Esophagus (tissue), 2 donors: Measurements from ENCODE around the gene C2CD2. TPM values are rescaled to one million over a fixed set of nuclear protein-coding genes. Genes with fewer than 3 reads are reported as not detected.

Experiments
- H3K27ac ChIP-seq, 2 donors: one replicate each; pipeline ENCODE4 v1.5.1; 2013; ENCODE audit warnings: low read depth in 2 of 2, mild to moderate bottlenecking in 2 of 2, inconsistent platforms in 1 of 2, low read length in 1 of 2, moderate library complexity in 1 of 2
- H3K27me3 ChIP-seq, 2 donors: one replicate each; pipeline ENCODE4 v1.6.1; 2013; ENCODE audit warnings: low read length in 2 of 2, control low read depth in 1 of 2, mild to moderate bottlenecking in 1 of 2; ENCODE audit not compliant: insufficient read depth in 2 of 2, control insufficient read depth in 1 of 2
- H3K36me3 ChIP-seq, 2 donors: one replicate each; pipeline ENCODE4 v1.6.1; 2013; ENCODE audit warnings: low read length in 1 of 2; ENCODE audit not compliant: control insufficient read depth in 2 of 2, insufficient read depth in 2 of 2
- H3K4me1 ChIP-seq, 2 donors: one replicate each; pipeline ENCODE4 v1.6.1; 2013; ENCODE audit warnings: low read length in 1 of 2; ENCODE audit not compliant: control insufficient read depth in 2 of 2, insufficient read depth in 2 of 2
- H3K4me3 ChIP-seq, 2 donors: one replicate each; pipeline ENCODE4 v1.5.1; 2013; ENCODE audit warnings: low read length in 2 of 2, mild to moderate bottlenecking in 2 of 2, low read depth in 1 of 2, moderate library complexity in 1 of 2
- H3K9me3 ChIP-seq, 2 donors: one replicate each; pipeline ENCODE4 v1.6.1; 2013; ENCODE audit warnings: mild to moderate bottlenecking in 2 of 2, low read depth in 1 of 2, low read length in 1 of 2, moderate library complexity in 1 of 2; ENCODE audit not compliant: control insufficient read depth in 2 of 2, insufficient read depth in 1 of 2
- WGBS, 2 donors: extraction: QIAGEN DNeasy Blood & Tissue Kit; methylation state at CpG; one replicate each; pipeline ENCODE4 v1.1.7; 2013; 5-methylcytosine and 5-hydroxymethylcytosine counted together
- polyA plus RNA-seq, 2 donors: library from polyadenylated mRNA; stranded (reverse); fragments of 200-250 nt; gene quantifications; one replicate each; pipeline ENCODE4 v1.2.3, GENCODE V29; 2013
- donor health status: healthy with polysubstance abuse.
- donor health status: Bipolar disorder and iron deficiency.

Gene C2CD2
- polyA plus RNA-seq, 2 donors, result 7.9 to 11.0 TPM

DNA sequence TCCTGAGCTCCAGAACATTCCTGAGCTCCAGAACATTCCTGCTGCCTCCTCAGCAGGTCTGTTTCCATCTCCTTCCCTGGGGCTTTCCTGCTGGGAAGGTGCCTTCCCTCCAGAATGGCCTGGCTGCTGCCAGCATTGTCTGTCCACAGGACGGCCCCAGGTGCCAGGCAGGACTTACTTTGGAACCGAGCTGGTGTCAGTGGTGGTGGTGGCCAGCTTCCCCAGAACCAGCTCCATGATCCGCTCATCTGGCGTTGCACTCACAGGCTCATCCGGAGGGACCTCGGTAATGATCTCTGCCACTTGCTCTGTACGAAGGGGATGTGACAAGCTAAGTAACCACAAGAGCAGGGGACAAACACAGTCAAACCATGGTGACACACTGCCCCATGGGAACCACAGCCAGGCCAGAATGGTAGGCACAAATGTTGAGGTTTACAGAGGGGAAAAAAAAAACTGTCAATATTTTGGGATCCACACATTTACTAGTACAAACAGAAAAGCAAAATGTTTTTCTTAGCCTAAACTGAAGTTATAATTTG is 116.0 kb downstream of the C2CD2 start:
- H3K4me3 ChIP-seq, result no peak overlapping the region
- H3K27ac ChIP-seq, result no peak overlapping the region
- WGBS, 2 donors, result 87 to 88% methylated on average over 7 of the region's 7 CpGs
- peaks cover 2 to 33% of the 10 kb centered on the region in 2 donors for H3K36me3 ChIP-seq
- no peaks in the 10 kb centered on the region for H3K9me3 ChIP-seq
- H3K27me3 ChIP-seq, result no peaks in the 10 kb centered on the region
- no peaks in the 10 kb centered on the region for H3K4me1 ChIP-seq

DNA sequence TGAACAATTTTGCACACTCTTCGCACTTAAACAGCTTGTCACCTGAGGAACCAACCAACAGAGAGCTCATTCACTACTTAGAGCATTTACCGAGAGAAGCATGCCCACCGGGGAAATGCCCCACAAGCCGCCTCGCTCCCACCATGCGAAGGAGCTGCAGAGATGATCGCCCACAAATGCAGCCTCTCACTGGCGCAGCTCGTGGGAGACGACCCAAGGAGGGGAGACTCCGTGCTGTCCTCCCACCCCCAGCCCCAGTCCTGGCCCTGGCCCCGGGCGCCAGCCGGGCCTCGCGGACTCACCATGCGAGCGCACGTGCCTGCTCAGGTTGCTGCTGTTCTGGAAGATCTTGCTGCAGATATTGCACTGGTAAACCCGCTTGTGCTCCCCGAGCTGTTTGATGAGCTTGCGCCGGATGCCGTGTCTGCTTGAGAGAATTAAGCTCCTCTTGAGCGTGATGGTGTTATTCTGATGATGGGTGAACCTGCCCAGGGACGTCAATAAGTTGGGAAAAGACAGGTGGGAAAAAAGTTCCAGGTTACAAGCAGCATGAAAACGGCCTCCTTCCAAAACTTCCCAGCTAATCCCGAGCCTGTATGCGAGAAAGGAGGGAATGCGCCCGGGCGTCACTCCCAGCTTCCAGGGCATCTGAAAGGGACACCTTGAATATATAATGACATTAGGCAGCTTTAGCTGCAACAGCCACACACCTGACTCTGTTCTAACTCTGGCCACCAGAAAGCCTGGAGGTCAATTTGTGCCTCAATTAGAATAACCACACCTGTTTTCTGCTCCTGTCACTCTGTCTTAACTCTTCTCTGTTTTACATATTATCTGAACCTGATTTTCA is 117.4 kb downstream of the C2CD2 start:
- H3K9me3 ChIP-seq, result peaks cover 0 to 2% of the 10 kb centered on the region in 2 donors
- no peaks in the 10 kb centered on the region for H3K27me3 ChIP-seq
- H3K4me1 ChIP-seq, result no peaks in the 10 kb centered on the region
- H3K27ac ChIP-seq, result no peak overlapping the region
- peaks cover 2 to 33% of the 10 kb centered on the region in 2 donors for H3K36me3 ChIP-seq
- WGBS, 2 donors, result 94% methylated on average over 32 of the region's 32 CpGs
- no peak overlapping the region for H3K4me3 ChIP-seq

DNA sequence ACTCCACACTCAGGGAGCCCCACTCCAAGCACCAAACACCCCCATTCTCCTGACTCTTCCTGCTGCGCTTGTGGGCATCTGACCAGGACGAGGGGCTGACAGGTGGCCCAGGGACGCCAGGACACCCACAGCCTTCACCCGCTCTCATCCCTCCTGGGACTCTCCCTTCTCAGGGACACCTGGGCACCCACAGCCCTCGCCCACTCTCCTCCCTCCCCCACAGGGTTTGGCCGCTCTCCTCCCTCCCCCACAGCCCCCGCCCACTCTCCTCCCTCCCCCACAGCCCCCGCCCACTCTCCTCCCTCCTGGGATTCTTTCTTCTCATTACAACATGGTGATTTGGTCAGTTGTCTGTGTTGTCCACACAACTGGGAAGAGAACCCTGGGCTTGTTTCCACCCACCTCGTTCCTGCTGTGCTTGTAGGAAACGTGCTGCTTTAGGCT is 118.1 kb downstream of the C2CD2 start:
- 77 to 84% methylated on average over 10 of the region's 10 CpGs for WGBS, 2 donors
- no peak overlapping the region for H3K4me3 ChIP-seq
- peaks cover 2 to 36% of the 10 kb centered on the region in 2 donors for H3K36me3 ChIP-seq
- H3K4me1 ChIP-seq, result no peaks in the 10 kb centered on the region
- H3K27ac ChIP-seq, result no peak overlapping the region
- H3K27me3 ChIP-seq, result no peaks in the 10 kb centered on the region
- H3K9me3 ChIP-seq, result peaks cover 0 to 2% of the 10 kb centered on the region in 2 donors

Other genes with a start within 250 kb of the C2CD2 start
- 10 to 100 TPM; 51.7 to 72.4 TPM for gene RIPK4, start 187.0 kb downstream of the C2CD2 start, polyA plus RNA-seq
- gene PRDM15, start 74.7 kb downstream of the C2CD2 start, polyA plus RNA-seq, result 1 to 10 TPM; 2.2 to 4.4 TPM
- gene ZBTB21, start 56.3 kb upstream of the C2CD2 start, polyA plus RNA-seq, result 1 to 10 TPM; 1.6 to 2.7 TPM
- gene UMODL1, start 117.3 kb upstream of the C2CD2 start, polyA plus RNA-seq, result under 1 TPM; 0.12 to 0.18 TPM